ENCODE measurements around the gene SAMD4B.

SAMD4B gene

DNA sequence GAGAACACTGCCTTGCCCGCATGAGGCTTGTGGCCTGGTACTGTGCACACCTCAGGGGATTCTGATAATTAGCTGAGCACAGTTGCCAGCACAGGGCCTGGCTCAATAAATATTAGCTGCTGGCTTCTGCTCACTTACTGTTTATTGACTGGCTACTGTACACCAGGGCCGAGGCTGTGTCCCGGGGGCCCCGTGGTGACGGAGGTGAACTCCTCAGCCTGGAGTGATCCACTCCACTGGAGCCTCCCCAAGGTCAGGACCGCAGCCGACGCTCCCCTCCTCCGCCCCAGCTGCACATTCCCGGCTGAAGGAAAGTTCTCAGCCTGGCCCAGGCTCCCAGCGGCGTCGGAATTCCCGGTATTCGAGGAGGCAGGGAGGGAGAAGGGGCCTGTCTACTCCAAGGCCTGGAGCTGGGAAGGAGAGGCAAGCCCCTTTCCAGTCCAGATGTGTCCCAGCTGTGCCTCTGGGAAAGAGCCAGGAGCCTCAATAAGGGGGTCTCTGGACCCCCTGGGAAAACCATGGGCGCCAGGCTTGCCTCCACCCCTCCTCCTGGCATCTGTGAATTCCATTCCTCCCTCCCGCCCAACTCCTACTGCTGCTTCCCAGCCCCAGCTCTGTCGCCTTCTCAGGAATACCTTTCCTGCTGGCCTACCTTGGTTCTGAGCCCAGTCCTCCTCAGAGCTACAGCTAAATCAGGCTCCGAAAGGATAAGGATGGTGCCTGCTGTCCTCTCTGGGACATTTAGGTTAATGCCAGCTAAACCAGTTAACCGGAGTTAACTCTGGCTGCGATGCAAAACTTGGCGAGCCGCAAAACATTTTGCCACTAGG is 86.3 kb downstream of the SAMD4B start:
- no peak for TF ChIP-seq ZFX (IDR thresholded peaks at IDR 0.05; ENCODE audit: borderline replicate concordance)
- TF ChIP-seq, protein P1, sequence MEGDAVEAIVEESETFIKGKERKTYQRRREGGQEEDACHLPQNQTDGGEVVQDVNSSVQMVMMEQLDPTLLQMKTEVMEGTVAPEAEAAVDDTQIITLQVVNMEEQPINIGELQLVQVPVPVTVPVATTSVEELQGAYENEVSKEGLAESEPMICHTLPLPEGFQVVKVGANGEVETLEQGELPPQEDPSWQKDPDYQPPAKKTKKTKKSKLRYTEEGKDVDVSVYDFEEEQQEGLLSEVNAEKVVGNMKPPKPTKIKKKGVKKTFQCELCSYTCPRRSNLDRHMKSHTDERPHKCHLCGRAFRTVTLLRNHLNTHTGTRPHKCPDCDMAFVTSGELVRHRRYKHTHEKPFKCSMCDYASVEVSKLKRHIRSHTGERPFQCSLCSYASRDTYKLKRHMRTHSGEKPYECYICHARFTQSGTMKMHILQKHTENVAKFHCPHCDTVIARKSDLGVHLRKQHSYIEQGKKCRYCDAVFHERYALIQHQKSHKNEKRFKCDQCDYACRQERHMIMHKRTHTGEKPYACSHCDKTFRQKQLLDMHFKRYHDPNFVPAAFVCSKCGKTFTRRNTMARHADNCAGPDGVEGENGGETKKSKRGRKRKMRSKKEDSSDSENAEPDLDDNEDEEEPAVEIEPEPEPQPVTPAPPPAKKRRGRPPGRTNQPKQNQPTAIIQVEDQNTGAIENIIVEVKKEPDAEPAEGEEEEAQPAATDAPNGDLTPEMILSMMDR (IDR thresholded peaks at IDR 0.05), result no peak
- H3K27ac ChIP-seq, result no peak overlapping the region

DNA sequence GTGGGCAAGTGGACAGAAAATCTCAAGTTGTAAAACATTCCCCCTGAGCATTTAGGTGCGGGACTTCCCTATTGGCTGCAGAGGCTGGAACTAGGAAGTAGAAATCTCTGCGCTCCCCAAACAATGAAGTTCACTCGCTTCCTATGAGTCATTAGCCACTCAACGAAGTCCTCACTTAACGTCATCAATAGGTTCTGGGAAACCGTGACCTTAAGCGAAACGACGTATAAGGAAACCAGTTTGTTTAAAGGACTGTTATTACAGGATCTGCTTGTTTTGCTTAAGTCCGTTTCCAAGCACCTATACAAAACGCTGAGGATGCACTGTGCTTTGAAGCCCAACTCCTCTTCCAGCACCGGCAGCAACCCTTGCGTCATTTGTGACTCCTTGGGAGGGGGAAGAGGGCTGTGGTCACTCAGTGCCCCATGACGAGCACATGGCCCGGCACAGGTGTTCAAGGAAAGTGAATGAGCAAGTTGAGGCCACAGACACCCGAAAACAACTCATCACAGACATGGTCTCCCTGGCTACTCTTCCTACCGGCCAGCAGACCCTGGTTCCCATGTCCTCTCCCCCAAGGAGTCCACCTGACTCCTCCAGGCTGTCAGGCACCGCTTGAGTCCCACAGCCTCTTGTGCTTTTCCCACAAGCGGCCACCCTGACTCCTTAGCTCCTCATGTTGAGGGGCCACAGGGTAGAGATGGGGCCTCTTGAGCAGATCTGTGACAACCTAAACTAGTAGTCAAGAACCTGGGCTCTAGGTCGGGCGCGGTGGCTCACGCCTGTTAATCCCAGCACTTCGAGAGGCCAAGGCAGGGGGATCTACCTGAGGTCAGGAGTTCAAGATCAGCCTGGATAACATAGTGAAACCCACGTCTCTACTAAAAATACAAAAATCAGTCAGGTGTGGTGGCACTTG is 88.7 kb downstream of the SAMD4B start:
- peak overlapping the region; percentile 40; the same call in 1 of the 2 replicates for H3K27ac ChIP-seq
- no peak for TF ChIP-seq ZFX (IDR thresholded peaks at IDR 0.05; ENCODE audit: borderline replicate concordance)
- TF ChIP-seq, protein P1 (IDR thresholded peaks at IDR 0.05), result no peak

DNA sequence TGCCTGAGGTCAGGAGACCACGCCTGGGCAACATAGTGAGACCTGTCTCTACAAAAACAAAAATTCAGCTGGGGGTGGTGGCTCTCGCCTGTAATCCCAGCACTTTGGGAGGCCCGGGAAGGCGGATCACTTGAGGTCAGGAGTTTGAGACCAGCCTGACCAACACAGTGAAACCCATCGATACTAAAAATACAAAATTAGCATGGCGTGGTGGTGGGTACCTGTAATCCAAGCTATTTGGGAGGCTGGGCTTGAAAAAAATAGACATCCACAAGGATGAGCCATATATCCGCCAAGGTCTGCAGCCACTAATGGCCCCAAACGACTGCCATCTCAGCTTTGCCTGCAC is 90.4 kb downstream of the SAMD4B start:
- TF ChIP-seq, protein P1 (IDR thresholded peaks at IDR 0.05), result no peak
- no peak for TF ChIP-seq ZFX (IDR thresholded peaks at IDR 0.05; ENCODE audit: borderline replicate concordance)
- no peak overlapping the region for H3K27ac ChIP-seq

DNA sequence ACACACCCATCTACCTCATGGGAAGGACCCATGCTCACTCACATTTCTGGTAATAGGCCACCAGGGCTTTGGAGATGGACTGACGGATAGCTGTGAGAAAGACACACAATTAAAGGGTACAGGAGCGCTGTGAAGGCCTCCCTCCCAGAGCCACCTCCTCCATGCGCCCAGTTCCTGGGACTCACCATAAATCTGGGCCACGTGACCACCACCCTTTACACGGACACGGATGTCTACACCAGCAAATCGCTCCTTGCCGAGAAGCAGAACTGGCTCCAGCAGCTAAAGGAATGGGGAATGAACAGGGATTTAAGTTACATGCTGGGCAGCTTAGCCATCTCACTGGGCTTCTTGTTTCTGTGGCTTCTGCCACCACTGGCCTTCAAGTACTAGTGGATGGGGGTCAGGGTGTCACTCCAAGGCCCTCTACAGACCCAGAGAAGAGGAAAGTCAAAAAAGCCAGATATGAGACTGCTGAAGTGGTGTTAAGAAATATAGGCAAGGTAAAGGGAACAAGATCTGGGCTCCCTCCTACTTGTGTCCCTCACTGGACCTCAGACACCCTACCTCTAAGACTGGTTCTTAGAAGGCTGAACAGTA is 91.4 kb downstream of the SAMD4B start:
- H3K27ac ChIP-seq, result peak overlapping the region; percentile 85; the same call in 1 of the 2 replicates
- TF ChIP-seq ZFX (IDR thresholded peaks at IDR 0.05; ENCODE audit: borderline replicate concordance), result no peak
- TF ChIP-seq, protein P1 (IDR thresholded peaks at IDR 0.05), result no peak

DNA sequence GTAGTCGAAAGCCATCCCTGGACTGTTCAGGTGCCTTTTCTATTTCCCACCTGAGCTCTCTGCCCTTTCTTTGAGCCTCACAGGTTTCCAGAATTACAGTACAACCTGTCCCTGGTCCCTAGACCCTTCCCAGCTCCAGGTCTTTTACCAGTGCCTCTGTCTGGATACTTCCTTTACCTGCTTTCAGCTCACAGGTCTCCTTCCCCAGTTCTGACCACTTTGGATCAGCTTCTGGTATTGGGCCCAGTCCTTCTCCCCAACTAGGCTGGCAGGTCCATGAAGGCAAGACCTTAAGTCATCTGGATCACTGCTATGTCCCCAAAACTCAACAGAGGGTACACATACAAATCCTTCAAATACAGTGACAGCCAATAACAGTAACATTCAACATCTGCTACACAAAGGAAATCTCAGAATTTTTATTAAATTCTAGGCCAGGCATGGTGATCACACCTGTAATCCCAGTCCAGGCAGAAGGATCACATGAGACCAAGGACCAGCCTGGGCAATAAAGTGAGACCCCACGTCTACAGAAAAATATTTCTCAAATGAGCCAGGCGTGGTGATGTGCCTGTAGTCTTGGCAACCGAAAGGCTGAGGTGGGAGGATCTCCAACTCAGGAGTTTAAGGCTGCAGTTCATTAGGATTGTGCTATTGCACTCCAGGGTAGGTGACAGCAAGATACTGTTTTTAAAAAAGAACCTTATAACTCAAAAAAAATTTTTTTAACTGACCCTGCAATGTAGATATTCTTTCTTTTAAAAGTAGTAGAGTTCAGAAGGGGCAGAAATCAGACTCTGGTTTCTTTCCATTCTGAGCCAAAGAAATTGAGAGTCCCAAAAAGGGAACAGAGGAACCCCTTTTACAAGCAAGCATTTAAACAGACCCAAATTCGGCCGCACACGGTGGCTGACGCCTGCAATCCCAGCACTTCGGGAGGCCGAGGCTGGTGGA is 92.2 kb downstream of the SAMD4B start:
- TF ChIP-seq ZFX (IDR thresholded peaks at IDR 0.05; ENCODE audit: borderline replicate concordance), result no peak
- TF ChIP-seq, protein P1 (IDR thresholded peaks at IDR 0.05), result no peak
- peak overlapping the region; percentile 85 for H3K27ac ChIP-seq
